Measurements from ENCODE around the gene PYY.
"Not testable (repeated sequence)": the region's sequence is repeated elsewhere in the genome, so short reads cannot be mapped to it uniquely, and the experiment has no call there.

Gene PYY

GRCh38 chr17:43974382-43975266 lies 20.9 kb upstream of the PYY start:
- Mint-ChIP-seq H3K27ac (ENCODE audit: low read depth) (no peak overlapping the region), H3K36me3 (ENCODE audit: insufficient read depth) (peaks cover 1% of the 10 kb centered on the region), H3K4me3 (no peak overlapping the region), H3K27me3 (peaks cover 27% of the 10 kb centered on the region), H3K9me3 (no peaks in the 10 kb centered on the region), H3K4me1 (no peaks in the 10 kb centered on the region)
- ATAC-seq (replicated peaks; ENCODE audit: extremely low read depth, poor library complexity, severe bottlenecking), result no peak
- DNase-seq (ENCODE audit: low spot score in 2 of 2), result no peak

- H3K4me3 Mint-ChIP-seq; DNase-seq (ENCODE audit: low spot score in 2 of 2); H3K9me3 Mint-ChIP-seq; H3K36me3 Mint-ChIP-seq (ENCODE audit: insufficient read depth); ATAC-seq (replicated peaks; ENCODE audit: extremely low read depth, poor library complexity, severe bottlenecking); H3K27ac Mint-ChIP-seq (ENCODE audit: low read depth); H3K4me1 Mint-ChIP-seq: not testable (repeated sequence)
- H3K27me3 Mint-ChIP-seq, result peaks cover 15% of the 10 kb centered on the region
Observed at GRCh38 chr17:43972444-43973212, 18.9 kb upstream of the PYY start.

GRCh38 chr17:43971436-43971835 lies 17.7 kb upstream of the PYY start:
- H3K4me1 Mint-ChIP-seq; H3K4me3 Mint-ChIP-seq; H3K9me3 Mint-ChIP-seq; H3K36me3 Mint-ChIP-seq (ENCODE audit: insufficient read depth); H3K27ac Mint-ChIP-seq (ENCODE audit: low read depth); DNase-seq (ENCODE audit: low spot score in 2 of 2); ATAC-seq (replicated peaks; ENCODE audit: extremely low read depth, poor library complexity, severe bottlenecking): not testable (repeated sequence)
- H3K27me3 Mint-ChIP-seq, result peaks cover 25% of the 10 kb centered on the region

- Mint-ChIP-seq H3K4me3 (no peak overlapping the region), H3K36me3 (ENCODE audit: insufficient read depth) (peaks cover 1% of the 10 kb centered on the region), H3K9me3 (no peaks in the 10 kb centered on the region), H3K27ac (ENCODE audit: low read depth) (no peak overlapping the region), H3K4me1 (no peaks in the 10 kb centered on the region), H3K27me3 (peaks cover 25% of the 10 kb centered on the region)
- DNase-seq (ENCODE audit: low spot score in 2 of 2) (no peak), ATAC-seq (replicated peaks; ENCODE audit: extremely low read depth, poor library complexity, severe bottlenecking) (no peak)
Observed at GRCh38 chr17:43970366-43970765, 16.6 kb upstream of the PYY start.

GRCh38 chr17:43967251-43967875 lies 13.6 kb upstream of the PYY start:
- ATAC-seq (replicated peaks; ENCODE audit: extremely low read depth, poor library complexity, severe bottlenecking) (no peak), DNase-seq (ENCODE audit: low spot score in 2 of 2) (no peak)
- Mint-ChIP-seq H3K27me3 (peaks cover 15% of the 10 kb centered on the region), H3K27ac (ENCODE audit: low read depth) (no peak overlapping the region), H3K4me3 (no peak overlapping the region), H3K4me1 (no peaks in the 10 kb centered on the region), H3K9me3 (no peaks in the 10 kb centered on the region), H3K36me3 (ENCODE audit: insufficient read depth) (peaks cover 2% of the 10 kb centered on the region)

- no peaks in the 10 kb centered on the region for H3K4me1 Mint-ChIP-seq
Observed at GRCh38 chr17:43966276-43966675, 12.5 kb upstream of the PYY start.

GRCh38 chr17:43962479-43962878 lies 8.7 kb upstream of the PYY start:
- H3K36me3 Mint-ChIP-seq (ENCODE audit: insufficient read depth), result peaks cover 1% of the 10 kb centered on the region
- no peaks in the 10 kb centered on the region for H3K9me3 Mint-ChIP-seq
- peaks cover 31% of the 10 kb centered on the region for H3K27me3 Mint-ChIP-seq
- no peak overlapping the region for H3K4me3 Mint-ChIP-seq
- no peak for DNase-seq (ENCODE audit: low spot score in 2 of 2)
- no peak for ATAC-seq (replicated peaks; ENCODE audit: extremely low read depth, poor library complexity, severe bottlenecking)
- no peak overlapping the region for H3K27ac Mint-ChIP-seq (ENCODE audit: low read depth)
- H3K4me1 Mint-ChIP-seq, result no peaks in the 10 kb centered on the region

More at GRCh38 chr17:43966276-43966675, 12.5 kb upstream of the PYY start:
- H3K9me3 Mint-ChIP-seq, result no peaks in the 10 kb centered on the region
- peaks cover 2% of the 10 kb centered on the region for H3K36me3 Mint-ChIP-seq (ENCODE audit: insufficient read depth)
- no peak overlapping the region for H3K27ac Mint-ChIP-seq (ENCODE audit: low read depth)
- no peak for DNase-seq (ENCODE audit: low spot score in 2 of 2)
- peaks cover 26% of the 10 kb centered on the region for H3K27me3 Mint-ChIP-seq
- H3K4me3 Mint-ChIP-seq, result no peak overlapping the region
- no peak for ATAC-seq (replicated peaks; ENCODE audit: extremely low read depth, poor library complexity, severe bottlenecking)

- DNase-seq (ENCODE audit: low spot score in 2 of 2) (no peak), ATAC-seq (replicated peaks; ENCODE audit: extremely low read depth, poor library complexity, severe bottlenecking) (no peak)
- H3K4me1 Mint-ChIP-seq, result no peaks in the 10 kb centered on the region
- no peaks in the 10 kb centered on the region for H3K9me3 Mint-ChIP-seq
- peaks cover 26% of the 10 kb centered on the region for H3K27me3 Mint-ChIP-seq
- no peak overlapping the region for H3K4me3 Mint-ChIP-seq
- no peak overlapping the region for H3K27ac Mint-ChIP-seq (ENCODE audit: low read depth)
- H3K36me3 Mint-ChIP-seq (ENCODE audit: insufficient read depth), result peaks cover 1% of the 10 kb centered on the region
Observed at GRCh38 chr17:43961954-43962353, 8.2 kb upstream of the PYY start.

- peaks cover 21% of the 10 kb centered on the region for H3K27me3 Mint-ChIP-seq
- not testable (repeated sequence) for H3K4me3 Mint-ChIP-seq; H3K36me3 Mint-ChIP-seq (ENCODE audit: insufficient read depth); H3K4me1 Mint-ChIP-seq; DNase-seq (ENCODE audit: low spot score in 2 of 2); ATAC-seq (replicated peaks; ENCODE audit: extremely low read depth, poor library complexity, severe bottlenecking); H3K9me3 Mint-ChIP-seq; H3K27ac Mint-ChIP-seq (ENCODE audit: low read depth)
Observed at GRCh38 chr17:43961292-43961691, 7.6 kb upstream of the PYY start.

GRCh38 chr17:43958748-43959352 lies 5.1 kb upstream of the PYY start:
- no peaks in the 10 kb centered on the region for H3K9me3 Mint-ChIP-seq
- no peak overlapping the region for H3K4me3 Mint-ChIP-seq
- peaks cover 1% of the 10 kb centered on the region for H3K36me3 Mint-ChIP-seq (ENCODE audit: insufficient read depth)
- no peak for ATAC-seq (replicated peaks; ENCODE audit: extremely low read depth, poor library complexity, severe bottlenecking)
- DNase-seq (ENCODE audit: low spot score in 2 of 2), result no peak
- H3K4me1 Mint-ChIP-seq, result no peaks in the 10 kb centered on the region
- H3K27ac Mint-ChIP-seq (ENCODE audit: low read depth), result no peak overlapping the region
- H3K27me3 Mint-ChIP-seq, result peaks cover 44% of the 10 kb centered on the region

GRCh38 chr17:43956222-43956621 lies 2.5 kb upstream of the PYY start:
- Mint-ChIP-seq H3K4me1 (peaks cover 9% of the 10 kb centered on the region), H3K4me3 (no peak overlapping the region), H3K27me3 (peaks cover 52% of the 10 kb centered on the region), H3K36me3 (ENCODE audit: insufficient read depth) (no peaks in the 10 kb centered on the region), H3K9me3 (no peaks in the 10 kb centered on the region), H3K27ac (ENCODE audit: low read depth) (no peak overlapping the region)
- DNase-seq (ENCODE audit: low spot score in 2 of 2) (no peak), ATAC-seq (replicated peaks; ENCODE audit: extremely low read depth, poor library complexity, severe bottlenecking) (no peak)

All from central memory CD8-positive, alpha-beta T cell (primary cell).